Measurements from ENCODE around the gene DENND4A. TPM values are rescaled to one million over a fixed set of nuclear protein-coding genes. Genes with fewer than 3 reads are reported as not detected.

Gene DENND4A
- total and polyA plus RNA-seq, 7 donors = 4.0 to 46.7 (median 15.4) TPM

- H3K4me1 ChIP-seq = peaks cover 39% of the 10 kb centered on the region
- H3K27ac ChIP-seq = peak overlapping the region; percentile 86
- 45 to 56% (median 53%) methylated on average over 4 of the region's 4 CpGs for WGBS, 3 donors
- no peaks in the 10 kb centered on the region for H3K9me3 ChIP-seq
- no peaks in the 10 kb centered on the region for H3K36me3 ChIP-seq (ENCODE audit: insufficient read depth in 1 of 2, low read depth in 1 of 2)
- H3K27me3 ChIP-seq (ENCODE audit: insufficient read depth in 3 of 3, low read length in 2 of 3) = no peaks in the 10 kb centered on the region
- no peak for TF ChIP-seq CTCF (IDR thresholded peaks at IDR 0.05)
- peak; percentile 22 to 57 for DNase-seq
- ATAC-seq = peak; percentile 29 to 38 (median 34)
- peak overlapping the region; percentile 35 for H3K4me3 ChIP-seq
- intact Hi-C loops (cut with DNase I) = loop anchor here (1.0 to 2.0 kb wide), 3 partner anchors 23 to 36 kb away; partner anchors contain the start of gene RAB11A (in 2 of the 2)
Observed at GRCh38 chr15:65833501-65834205, 41.6 kb upstream of the DENND4A start.

- DNase-seq (peak; percentile 85 to 95), ATAC-seq (peak; percentile 95 to 98 (median 97))
- intact Hi-C loops (cut with DNase I) = loop anchor here (1.0 to 2.0 kb wide), 3 partner anchors 24 to 37 kb away; partner anchors contain the start of gene RAB11A (in 2 of the 2)
- Histone ChIP-seq H3K27ac (peak overlapping the region; percentile 86), H3K4me3 (peak overlapping the region; percentile 35), H3K4me1 (peaks cover 39% of the 10 kb centered on the region), H3K27me3 (ENCODE audit: insufficient read depth in 3 of 3, low read length in 2 of 3) (no peaks in the 10 kb centered on the region), H3K36me3 (ENCODE audit: insufficient read depth in 1 of 2, low read depth in 1 of 2) (no peaks in the 10 kb centered on the region), H3K9me3 (no peaks in the 10 kb centered on the region)
- WGBS, 3 donors = 1 to 3% (median 1%) methylated on average over 8 of the region's 8 CpGs
- peak; percentile 21 for TF ChIP-seq CTCF (IDR thresholded peaks at IDR 0.05)
Observed at GRCh38 chr15:65832549-65833364, 40.7 kb upstream of the DENND4A start.

GRCh38 chr15:65829130-65829764 lies 37.2 kb upstream of the DENND4A start:
- Histone ChIP-seq H3K27me3 (ENCODE audit: insufficient read depth in 3 of 3, low read length in 2 of 3) (no peaks in the 10 kb centered on the region), H3K4me1 (peaks cover 30% of the 10 kb centered on the region), H3K27ac (no peak overlapping the region), H3K4me3 (no peak overlapping the region), H3K9me3 (no peaks in the 10 kb centered on the region), H3K36me3 (ENCODE audit: insufficient read depth in 1 of 2, low read depth in 1 of 2) (no peaks in the 10 kb centered on the region)
- WGBS, 3 donors = 75 to 81% (median 76%) methylated on average over 7 of the region's 7 CpGs
- DNase-seq = no peak
- ATAC-seq = no peak
- intact Hi-C loops (cut with DNase I) = loop anchor here in 1 of 2 donors (2.0 to 10.0 kb wide), 2 partner anchors 36 to 194 kb away; partner anchors contain the start of gene DENND4A
- peak; percentile 33 for TF ChIP-seq CTCF (IDR thresholded peaks at IDR 0.05)

- intact Hi-C loops (cut with DNase I) = loop anchor here in 1 of 2 donors (2.0 to 10.0 kb wide), 2 partner anchors 36 to 194 kb away; partner anchors contain the start of gene DENND4A
- H3K27me3 ChIP-seq (ENCODE audit: insufficient read depth in 3 of 3, low read length in 2 of 3) = no peaks in the 10 kb centered on the region
- DNase-seq = no peak
- H3K36me3 ChIP-seq (ENCODE audit: insufficient read depth in 1 of 2, low read depth in 1 of 2) = no peaks in the 10 kb centered on the region
- no peaks in the 10 kb centered on the region for H3K9me3 ChIP-seq
- no peak for TF ChIP-seq CTCF (IDR thresholded peaks at IDR 0.05)
- no peak for ATAC-seq
- H3K27ac ChIP-seq = no peak overlapping the region
- peaks cover 25% of the 10 kb centered on the region for H3K4me1 ChIP-seq
- H3K4me3 ChIP-seq = no peak overlapping the region
- 92 to 97% (median 95%) methylated on average over 2 of the region's 2 CpGs for WGBS, 3 donors
Observed at GRCh38 chr15:65828585-65828984, 36.5 kb upstream of the DENND4A start.
